A673 (cell line): ENCODE measurements around the gene TTC16.

Experiments used
- EZH2 ChIP-seq: fragments of 200-600 bp; sonication (generic); IDR thresholded peaks from 2 replicates; pipeline ENCODE4 v1.6.1; 2017; ENCODE audit warnings: borderline replicate concordance, low read depth, mild to moderate bottlenecking, mixed read lengths, antibody characterized with exemption, low read length; ENCODE audit not compliant: poor library complexity, severe bottlenecking
- TF ChIP-seq, protein P1 (sequence below): fragments of 300-800, 200-600 bp; sonication (generic); conservative IDR thresholded peaks from 2 replicates; pipeline ENCODE4 v1.5.1; 2017; ENCODE audit warnings: low read depth, mild to moderate bottlenecking, antibody characterized with exemption, low read length, moderate library complexity, mixed read lengths

DNA sequence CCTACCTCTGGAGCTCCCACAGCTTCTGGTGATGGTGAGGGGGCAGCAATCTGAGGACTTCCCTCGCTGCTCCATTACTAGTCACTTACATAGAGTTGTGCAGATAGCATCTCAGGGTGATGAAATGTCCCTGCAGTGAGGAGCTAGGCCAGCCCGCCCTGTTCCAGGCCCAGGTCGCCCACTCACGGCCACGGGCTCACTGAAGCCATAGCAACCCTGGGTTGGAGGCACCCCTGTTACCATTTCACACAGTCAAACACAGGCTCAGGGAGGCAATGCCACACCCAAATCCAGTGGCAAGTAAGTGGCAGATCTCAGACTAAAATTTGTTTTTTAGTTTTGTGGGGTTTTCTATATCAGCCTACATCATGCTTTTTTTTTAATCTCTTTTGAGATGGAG is 43.0 kb downstream of the TTC16 start:
- TF ChIP-seq, protein P1, sequence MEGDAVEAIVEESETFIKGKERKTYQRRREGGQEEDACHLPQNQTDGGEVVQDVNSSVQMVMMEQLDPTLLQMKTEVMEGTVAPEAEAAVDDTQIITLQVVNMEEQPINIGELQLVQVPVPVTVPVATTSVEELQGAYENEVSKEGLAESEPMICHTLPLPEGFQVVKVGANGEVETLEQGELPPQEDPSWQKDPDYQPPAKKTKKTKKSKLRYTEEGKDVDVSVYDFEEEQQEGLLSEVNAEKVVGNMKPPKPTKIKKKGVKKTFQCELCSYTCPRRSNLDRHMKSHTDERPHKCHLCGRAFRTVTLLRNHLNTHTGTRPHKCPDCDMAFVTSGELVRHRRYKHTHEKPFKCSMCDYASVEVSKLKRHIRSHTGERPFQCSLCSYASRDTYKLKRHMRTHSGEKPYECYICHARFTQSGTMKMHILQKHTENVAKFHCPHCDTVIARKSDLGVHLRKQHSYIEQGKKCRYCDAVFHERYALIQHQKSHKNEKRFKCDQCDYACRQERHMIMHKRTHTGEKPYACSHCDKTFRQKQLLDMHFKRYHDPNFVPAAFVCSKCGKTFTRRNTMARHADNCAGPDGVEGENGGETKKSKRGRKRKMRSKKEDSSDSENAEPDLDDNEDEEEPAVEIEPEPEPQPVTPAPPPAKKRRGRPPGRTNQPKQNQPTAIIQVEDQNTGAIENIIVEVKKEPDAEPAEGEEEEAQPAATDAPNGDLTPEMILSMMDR: no peak
- no peak for TF ChIP-seq EZH2
